PC-9 (cell line): ENCODE data around the gene TREH. TPM values are rescaled to one million over a fixed set of nuclear protein-coding genes. Genes with fewer than 3 reads are reported as not detected.
A peak's percentile ranks its signal among the peaks of the same experiment; 100 is the strongest.

ENCODE experiments used
- BruUV-seq: library from RNA; stranded (reverse); fragments of 400-500 nt; replicated peaks from 2 replicates; lab custom pipeline; 2021; lab: Mats Ljungman, UMichigan
- CTCF ChIA-PET: fragments of 300-600 bp; sonication (Branson Sonifier 250); formaldehyde crosslinking; loops from one replicate; lab custom pipeline; 2022; ENCODE audit warnings: antibody characterized with exemption; lab: Charles Lee
- POLR2A ChIA-PET: fragments of 300-600 bp; sonication (Branson Sonifier 250); formaldehyde crosslinking; loops from one replicate; lab custom pipeline; 2022; ENCODE audit warnings: antibody characterized with exemption; ENCODE audit not compliant: unreplicated experiment; lab: Charles Lee
- DNase-seq, 2 experiments: peaks; one replicate each; pipeline versions ENCODE4 v3.0.0 to v3.0.0-alpha.2; 2015 to 2022; ENCODE audit warnings: mixed read lengths in 1 of 2
- H2AFZ ChIP-seq: fragments of 200-600 bp; sonication (generic); 2 replicates; pipeline ENCODE4 v1.8.1; 2017; ENCODE audit warnings: antibody characterized with exemption
- H3F3A ChIP-seq: fragments of 200-600 bp; sonication (generic); 2 replicates; pipeline ENCODE4 v1.8.1; 2017; ENCODE audit warnings: antibody characterized with exemption, mild to moderate bottlenecking, low read depth; ENCODE audit not compliant: insufficient read depth
- H3K27ac ChIP-seq: fragments of 200-600 bp; sonication (generic); 2 replicates; pipeline ENCODE4 v1.6.1; 2016; ENCODE audit warnings: mixed run types
- H3K27me3 ChIP-seq: fragments of 200-600 bp; sonication (generic); 2 replicates; pipeline ENCODE4 v1.6.1; 2016; ENCODE audit warnings: low read depth, mixed run types; ENCODE audit not compliant: insufficient read depth
- H3K36me3 ChIP-seq: fragments of 200-600 bp; sonication (generic); 2 replicates; pipeline ENCODE4 v1.6.1; 2016; ENCODE audit warnings: low read depth, mixed run types
- H3K4me1 ChIP-seq: fragments of 200-600 bp; sonication (generic); replicated peaks from 2 replicates; pipeline ENCODE4 v1.6.1; 2016; ENCODE audit warnings: mixed run types; ENCODE audit not compliant: insufficient read depth
- H3K4me2 ChIP-seq: fragments of 200-600 bp; sonication (generic); 2 replicates; pipeline ENCODE4 v1.6.1; 2017; ENCODE audit warnings: mixed run types
- H3K4me3 ChIP-seq: fragments of 200-600 bp; sonication (generic); 2 replicates; pipeline ENCODE4 v1.6.1; 2016; ENCODE audit warnings: mixed run types
- H3K79me2 ChIP-seq: fragments of 200-600 bp; sonication (generic); 2 replicates; pipeline ENCODE4 v1.6.1; 2017; ENCODE audit warnings: low read depth, mixed run types
- H3K9me2 ChIP-seq: fragments of 200-600 bp; sonication (generic); 2 replicates; pipeline ENCODE4 v1.8.1; 2017; ENCODE audit warnings: mild to moderate bottlenecking; ENCODE audit not compliant: insufficient read depth
- H3K9me3 ChIP-seq: fragments of 200-600 bp; sonication (generic); 2 replicates; pipeline ENCODE4 v1.8.1; 2016; ENCODE audit warnings: low read depth; ENCODE audit not compliant: insufficient read depth
- H4K20me1 ChIP-seq: fragments of 200-600 bp; sonication (generic); 2 replicates; pipeline ENCODE4 v1.8.1; 2017; ENCODE audit not compliant: insufficient read depth
- EZH2 ChIP-seq: fragments of 200-600 bp; sonication (generic); IDR thresholded peaks from 2 replicates; pipeline ENCODE4 v1.8.0; 2017; ENCODE audit warnings: antibody characterized with exemption, low read depth
- intact Hi-C: fragments of 100-400 bp; cut with micrococcal nuclease; formaldehyde crosslinking; loops from one replicate; pipeline ENCODE4 v1.10.0; 2022; ENCODE audit not compliant: unreplicated experiment
- total RNA-seq: library from RNA; stranded (reverse); gene quantifications from 2 replicates; pipeline ENCODE4 v1.2.3, GENCODE V29; 2021
- TF ChIP-seq, protein P1 (sequence below): fragments of 200-600 bp; sonication (generic); conservative IDR thresholded peaks from 2 replicates; pipeline ENCODE4 v1.6.1; 2017; ENCODE audit warnings: mixed run types, antibody characterized with exemption, mild to moderate bottlenecking, moderate library complexity

The TREH gene
- total RNA-seq, 1 experiment from 2014 or later, result not detected

DNA sequence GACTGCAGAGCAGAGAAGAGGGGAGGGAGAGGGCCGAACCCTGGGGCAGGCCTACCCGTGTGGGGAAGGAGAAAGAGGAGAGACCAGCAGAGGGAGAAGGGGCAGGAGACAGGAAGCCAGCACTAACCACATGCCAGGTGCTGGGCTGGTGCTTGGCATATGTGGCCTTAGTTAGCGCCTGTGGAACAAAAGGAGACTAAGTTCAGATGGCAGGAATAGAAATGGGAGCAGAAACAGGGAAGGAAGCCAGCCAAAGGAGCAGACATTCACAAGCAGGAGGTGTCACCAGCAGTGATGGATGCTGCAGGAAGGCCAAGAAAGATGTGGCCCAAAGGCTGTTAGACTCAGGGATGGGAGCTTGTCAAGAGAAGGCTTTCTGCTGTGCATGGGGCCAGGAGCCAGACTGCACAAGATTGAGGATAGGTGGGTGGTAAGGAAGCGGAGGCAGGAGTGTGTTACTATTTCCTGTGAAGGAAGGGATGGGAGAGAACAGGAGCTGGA, 26.7 kb downstream of the TREH start:
- Histone ChIP-seq H3K27me3 (no peaks in the 10 kb centered on the region), H3K79me2 (no peaks in the 10 kb centered on the region), H3K9me2 (no peaks in the 10 kb centered on the region), H3F3A (peaks cover 11% of the 10 kb centered on the region; the same call in 1 of the 2 replicates), H2AFZ (no peak overlapping the region), H4K20me1 (0 out of 2 replicates have a peak, but pooled peaks cover 3% of the 10 kb centered on the region), H3K36me3 (peaks cover 4% of the 10 kb centered on the region; the same call in 1 of the 2 replicates), H3K4me2 (no peak overlapping the region), H3K27ac (no peak overlapping the region), H3K4me1 (no peaks in the 10 kb centered on the region), H3K9me3 (no peaks in the 10 kb centered on the region), H3K4me3 (no peak overlapping the region)
- ChIA-PET CTCF (no interaction called here), POLR2A (interaction anchor here (0.7 kb wide), 1 partner anchor 309 kb away, joined by 3 read pairs; no protein-coding TSS in a partner anchor)
- no TSS peak for BruUV-seq
- TF ChIP-seq EZH2, result no peak
- TF ChIP-seq, protein P1, sequence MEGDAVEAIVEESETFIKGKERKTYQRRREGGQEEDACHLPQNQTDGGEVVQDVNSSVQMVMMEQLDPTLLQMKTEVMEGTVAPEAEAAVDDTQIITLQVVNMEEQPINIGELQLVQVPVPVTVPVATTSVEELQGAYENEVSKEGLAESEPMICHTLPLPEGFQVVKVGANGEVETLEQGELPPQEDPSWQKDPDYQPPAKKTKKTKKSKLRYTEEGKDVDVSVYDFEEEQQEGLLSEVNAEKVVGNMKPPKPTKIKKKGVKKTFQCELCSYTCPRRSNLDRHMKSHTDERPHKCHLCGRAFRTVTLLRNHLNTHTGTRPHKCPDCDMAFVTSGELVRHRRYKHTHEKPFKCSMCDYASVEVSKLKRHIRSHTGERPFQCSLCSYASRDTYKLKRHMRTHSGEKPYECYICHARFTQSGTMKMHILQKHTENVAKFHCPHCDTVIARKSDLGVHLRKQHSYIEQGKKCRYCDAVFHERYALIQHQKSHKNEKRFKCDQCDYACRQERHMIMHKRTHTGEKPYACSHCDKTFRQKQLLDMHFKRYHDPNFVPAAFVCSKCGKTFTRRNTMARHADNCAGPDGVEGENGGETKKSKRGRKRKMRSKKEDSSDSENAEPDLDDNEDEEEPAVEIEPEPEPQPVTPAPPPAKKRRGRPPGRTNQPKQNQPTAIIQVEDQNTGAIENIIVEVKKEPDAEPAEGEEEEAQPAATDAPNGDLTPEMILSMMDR, result no peak
- DNase-seq, result no peak
- intact Hi-C loops, result no loop called here

DNA sequence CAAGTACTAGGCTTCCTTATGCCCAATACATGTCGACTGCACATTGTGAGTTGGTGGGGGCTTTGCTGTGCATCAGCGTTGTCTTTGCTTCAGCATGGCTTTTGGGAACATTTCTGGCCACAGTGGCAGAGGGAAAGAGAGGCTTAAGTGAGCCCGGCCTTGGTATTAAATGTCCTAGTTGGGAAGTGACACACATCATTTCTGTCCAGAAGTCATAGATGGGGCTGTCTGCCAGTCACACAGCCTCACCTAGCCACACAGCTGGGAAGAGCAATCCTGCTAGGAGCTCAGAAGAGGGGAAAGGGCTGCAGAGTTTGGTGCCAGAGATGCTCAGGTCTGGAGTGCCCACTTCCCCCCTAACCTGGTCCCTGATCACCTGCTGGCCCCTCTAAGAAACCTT, 27.6 kb downstream of the TREH start:
- ChIA-PET CTCF (no interaction called here), POLR2A (no interaction called here)
- H2AFZ ChIP-seq, result no peak overlapping the region
- TF ChIP-seq, protein P1, result no peak
- TF ChIP-seq EZH2, result no peak
- H3K27ac ChIP-seq, result no peak overlapping the region
- BruUV-seq, result no TSS peak
- no peaks in the 10 kb centered on the region for H3K27me3 ChIP-seq
- DNase-seq, result peak in 1 of 2 experiments; percentile 25
- intact Hi-C loops, result no loop called here
- H3K4me3 ChIP-seq, result no peak overlapping the region
- H3K79me2 ChIP-seq, result no peaks in the 10 kb centered on the region
- H4K20me1 ChIP-seq, result no peaks in the 10 kb centered on the region
- no peaks in the 10 kb centered on the region for H3K4me1 ChIP-seq
- no peaks in the 10 kb centered on the region for H3K9me2 ChIP-seq
- H3K36me3 ChIP-seq, result peaks cover 4% of the 10 kb centered on the region; the same call in 1 of the 2 replicates
- H3K4me2 ChIP-seq, result no peak overlapping the region
- H3F3A ChIP-seq, result peaks cover 4% of the 10 kb centered on the region; the same call in 1 of the 2 replicates
- H3K9me3 ChIP-seq, result no peaks in the 10 kb centered on the region

DNA sequence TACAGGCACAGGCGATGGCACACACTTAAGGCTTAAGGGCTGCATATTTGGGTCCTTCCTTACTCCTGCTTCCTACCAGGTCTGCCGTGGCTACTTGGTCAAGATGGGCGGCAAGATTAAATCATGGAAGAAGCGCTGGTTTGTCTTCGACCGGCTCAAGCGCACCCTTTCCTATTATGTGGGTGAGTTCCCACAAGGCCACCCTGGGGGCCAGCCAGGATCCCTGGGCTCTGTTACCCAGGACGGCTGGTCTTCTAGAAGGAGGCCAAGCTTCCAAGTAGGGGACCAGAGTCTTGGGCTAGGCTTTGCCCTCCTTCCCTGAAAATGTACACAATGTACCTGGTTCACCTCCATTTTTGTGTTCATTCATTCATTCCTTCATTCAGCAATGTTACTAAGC, 29.1 kb downstream of the TREH start:
- TF ChIP-seq EZH2, result no peak
- TF ChIP-seq, protein P1, result no peak
- intact Hi-C loops, result no loop called here
- BruUV-seq, result no TSS peak
- H3K79me2 ChIP-seq, result no peaks in the 10 kb centered on the region
- H3K4me2 ChIP-seq, result no peak overlapping the region
- no peaks in the 10 kb centered on the region for H3K27me3 ChIP-seq
- H3K27ac ChIP-seq, result no peak overlapping the region
- no peaks in the 10 kb centered on the region for H3K4me1 ChIP-seq
- H2AFZ ChIP-seq, result no peak overlapping the region
- DNase-seq, result no peak
- no peaks in the 10 kb centered on the region for H4K20me1 ChIP-seq
- ChIA-PET CTCF (interaction anchor here (0.6 kb wide), 1 partner anchor 71 kb away, joined by 3 read pairs; no protein-coding TSS in a partner anchor), POLR2A (no interaction called here)
- H3K36me3 ChIP-seq, result peaks cover 4% of the 10 kb centered on the region; the same call in 1 of the 2 replicates
- H3F3A ChIP-seq, result no peaks in the 10 kb centered on the region
- no peak overlapping the region for H3K4me3 ChIP-seq
- no peaks in the 10 kb centered on the region for H3K9me2 ChIP-seq
- no peaks in the 10 kb centered on the region for H3K9me3 ChIP-seq
